Osteoblast (primary cell): ENCODE data around the gene PTPRK. TPM values are rescaled to one million over a fixed set of nuclear protein-coding genes. Genes with fewer than 3 reads are reported as not detected.

Experiments
- DNase-seq: peaks from one replicate; pipeline ENCODE4 v3.0.0; 2011; ENCODE audit warnings: low spot score, mixed read lengths; ENCODE audit not compliant: insufficient read length; ENCODE audit errors: missing footprints
- H2AFZ ChIP-seq: 2 replicates; pipeline ENCODE4 v1.6.0; 2011; ENCODE audit warnings: mild to moderate bottlenecking, low read length
- H3K27ac ChIP-seq: 2 replicates; pipeline ENCODE4 v1.5.1; 2011; ENCODE audit warnings: mild to moderate bottlenecking, low read depth, low read length, moderate library complexity
- H3K27me3 ChIP-seq: 2 replicates; pipeline ENCODE4 v1.6.0; 2012; ENCODE audit warnings: mild to moderate bottlenecking, control low read depth, inconsistent platforms, low read length, moderate library complexity; ENCODE audit not compliant: insufficient read depth
- H3K36me3 ChIP-seq: 2 replicates; pipeline ENCODE4 v1.5.1; 2011; ENCODE audit warnings: mild to moderate bottlenecking, low read length, control low read depth, moderate library complexity; ENCODE audit not compliant: insufficient read depth
- H3K4me1 ChIP-seq: 2 replicates; pipeline ENCODE4 v1.5.1; 2011; ENCODE audit warnings: mild to moderate bottlenecking, low read length, control low read depth, moderate library complexity; ENCODE audit not compliant: insufficient read depth
- H3K4me2 ChIP-seq: 2 replicates; pipeline ENCODE4 v1.6.0; 2011; ENCODE audit warnings: mild to moderate bottlenecking, low read length; ENCODE audit not compliant: insufficient read depth
- H3K4me3 ChIP-seq: fragments of 200-600 bp; sonication (generic); 3 replicates; pipeline ENCODE4 v1.5.1; 2012; ENCODE audit warnings: mild to moderate bottlenecking, low read length, inconsistent platforms; ENCODE audit not compliant: insufficient read depth
- H3K79me2 ChIP-seq: 2 replicates; pipeline ENCODE4 v1.6.0; 2012; ENCODE audit warnings: mild to moderate bottlenecking, low read length, control low read depth, inconsistent platforms; ENCODE audit not compliant: insufficient read depth
- H3K9me3 ChIP-seq: 2 replicates; pipeline ENCODE4 v1.5.1; 2011; ENCODE audit warnings: low read depth, low read length, control low read depth
- H4K20me1 ChIP-seq: 2 replicates; pipeline ENCODE4 v1.6.0; 2012; ENCODE audit warnings: mild to moderate bottlenecking, low read length, control low read depth; ENCODE audit not compliant: insufficient read depth
- total RNA-seq: library from RNA; depleted of rRNA; stranded (reverse); fragments of >200 nt; gene quantifications from 2 replicates; pipeline ENCODE4 v1.2.3, GENCODE V29; 2012
- TF ChIP-seq, protein P1 (sequence below): IDR thresholded peaks from 2 replicates; pipeline ENCODE4 v1.5.1; 2011; ENCODE audit warnings: mild to moderate bottlenecking, low read depth, low read length, moderate library complexity; ENCODE audit errors: extremely low read depth

Gene PTPRK
- total RNA-seq, 1 donor: 165 TPM

GRCh38 chr6:128280960-128281359 is 239.4 kb downstream of the PTPRK start:
- H3K4me2 ChIP-seq: no peak overlapping the region
- H3K79me2 ChIP-seq: peaks cover 23% of the 10 kb centered on the region
- H3K27me3 ChIP-seq: no peaks in the 10 kb centered on the region
- no peak overlapping the region for H3K27ac ChIP-seq
- no peaks in the 10 kb centered on the region for H3K36me3 ChIP-seq
- no peaks in the 10 kb centered on the region for H3K9me3 ChIP-seq
- peaks cover 20% of the 10 kb centered on the region for H3K4me1 ChIP-seq
- no peaks in the 10 kb centered on the region for H4K20me1 ChIP-seq
- no peak for DNase-seq
- no peak overlapping the region for H2AFZ ChIP-seq
- H3K4me3 ChIP-seq: no peak overlapping the region
- TF ChIP-seq, protein P1, sequence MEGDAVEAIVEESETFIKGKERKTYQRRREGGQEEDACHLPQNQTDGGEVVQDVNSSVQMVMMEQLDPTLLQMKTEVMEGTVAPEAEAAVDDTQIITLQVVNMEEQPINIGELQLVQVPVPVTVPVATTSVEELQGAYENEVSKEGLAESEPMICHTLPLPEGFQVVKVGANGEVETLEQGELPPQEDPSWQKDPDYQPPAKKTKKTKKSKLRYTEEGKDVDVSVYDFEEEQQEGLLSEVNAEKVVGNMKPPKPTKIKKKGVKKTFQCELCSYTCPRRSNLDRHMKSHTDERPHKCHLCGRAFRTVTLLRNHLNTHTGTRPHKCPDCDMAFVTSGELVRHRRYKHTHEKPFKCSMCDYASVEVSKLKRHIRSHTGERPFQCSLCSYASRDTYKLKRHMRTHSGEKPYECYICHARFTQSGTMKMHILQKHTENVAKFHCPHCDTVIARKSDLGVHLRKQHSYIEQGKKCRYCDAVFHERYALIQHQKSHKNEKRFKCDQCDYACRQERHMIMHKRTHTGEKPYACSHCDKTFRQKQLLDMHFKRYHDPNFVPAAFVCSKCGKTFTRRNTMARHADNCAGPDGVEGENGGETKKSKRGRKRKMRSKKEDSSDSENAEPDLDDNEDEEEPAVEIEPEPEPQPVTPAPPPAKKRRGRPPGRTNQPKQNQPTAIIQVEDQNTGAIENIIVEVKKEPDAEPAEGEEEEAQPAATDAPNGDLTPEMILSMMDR: no peak

DNA sequence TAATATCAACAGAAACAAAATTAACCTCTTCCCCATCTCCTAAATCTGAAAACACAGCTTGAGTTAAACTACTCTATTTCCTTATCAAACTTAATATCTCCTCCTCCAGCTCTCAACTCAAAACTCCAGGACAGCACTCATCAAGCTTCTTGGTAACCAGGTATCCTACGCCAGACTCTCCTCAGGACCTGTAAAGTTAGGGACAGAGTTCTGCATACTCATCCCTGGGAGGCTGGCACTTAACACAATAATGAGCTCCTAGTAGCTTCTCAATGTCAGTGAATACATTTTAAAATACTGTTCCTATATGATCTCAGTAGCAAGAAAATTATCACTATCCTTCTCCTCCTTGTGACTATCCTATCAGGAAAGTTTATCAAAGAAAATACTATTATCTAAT is 240.3 kb downstream of the PTPRK start:
- Histone ChIP-seq H3K79me2 (peaks cover 24% of the 10 kb centered on the region), H3K4me2 (no peak overlapping the region), H2AFZ (no peak overlapping the region), H3K9me3 (no peaks in the 10 kb centered on the region), H3K27me3 (no peaks in the 10 kb centered on the region), H3K4me3 (no peak overlapping the region), H3K4me1 (peaks cover 29% of the 10 kb centered on the region), H4K20me1 (no peaks in the 10 kb centered on the region), H3K27ac (no peak overlapping the region), H3K36me3 (no peaks in the 10 kb centered on the region)
- DNase-seq: no peak
- TF ChIP-seq, protein P1: no peak

DNA sequence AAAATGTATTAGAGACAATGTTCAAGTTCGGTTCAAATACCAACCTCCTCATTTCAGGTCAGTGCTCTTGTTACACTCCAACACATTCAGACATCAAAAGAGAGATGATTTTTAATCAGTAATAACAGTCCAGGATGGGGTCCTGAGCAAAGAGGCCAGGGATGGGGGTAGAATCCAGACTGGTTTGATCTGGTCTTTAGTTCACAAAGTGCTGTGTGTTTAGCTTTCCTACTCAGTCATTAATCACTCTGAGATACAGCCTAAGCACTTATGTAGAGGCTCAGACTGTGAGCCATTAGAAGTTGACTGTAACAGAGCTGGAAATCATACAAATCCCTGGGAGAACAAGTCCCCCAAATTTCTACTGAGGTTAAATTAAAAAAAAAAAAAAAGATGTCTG is 241.6 kb downstream of the PTPRK start:
- no peaks in the 10 kb centered on the region for H3K27me3 ChIP-seq
- no peak overlapping the region for H3K4me3 ChIP-seq
- TF ChIP-seq, protein P1: no peak
- peaks cover 26% of the 10 kb centered on the region for H3K4me1 ChIP-seq
- H3K9me3 ChIP-seq: no peaks in the 10 kb centered on the region
- peaks cover 29% of the 10 kb centered on the region for H3K79me2 ChIP-seq
- no peaks in the 10 kb centered on the region for H3K36me3 ChIP-seq
- H2AFZ ChIP-seq: no peak overlapping the region
- H3K27ac ChIP-seq: no peak overlapping the region
- H4K20me1 ChIP-seq: no peaks in the 10 kb centered on the region
- no peak for DNase-seq
- H3K4me2 ChIP-seq: no peak overlapping the region

- H3K27ac ChIP-seq: no peak overlapping the region
- H3K4me1 ChIP-seq: peaks cover 26% of the 10 kb centered on the region
- no peak overlapping the region for H2AFZ ChIP-seq
- H3K4me3 ChIP-seq: no peak overlapping the region
- no peaks in the 10 kb centered on the region for H3K27me3 ChIP-seq
- TF ChIP-seq, protein P1: no peak
- no peaks in the 10 kb centered on the region for H3K36me3 ChIP-seq
- DNase-seq: no peak
- no peaks in the 10 kb centered on the region for H4K20me1 ChIP-seq
- H3K9me3 ChIP-seq: no peaks in the 10 kb centered on the region
- peaks cover 27% of the 10 kb centered on the region for H3K79me2 ChIP-seq
- no peak overlapping the region for H3K4me2 ChIP-seq
Observed at GRCh38 chr6:128277379-128277778, 243.0 kb downstream of the PTPRK start.
